Activated CD4-positive, alpha-beta T cell treated with anti-CD3 and anti-CD28 coated beads, Interleukin-2, amount 50 U/mL, for 48 hours (primary cell): ENCODE results near the gene MCCC2.
"Not testable (repeated sequence)": the region's sequence is repeated elsewhere in the genome, so short reads cannot be mapped to it uniquely, and the experiment has no call there.

Experiments
- DNase-seq, 2 experiments: peaks; one replicate each; pipeline ENCODE4 v3.0.0-alpha.2; 2020

The MCCC2 gene

DNA sequence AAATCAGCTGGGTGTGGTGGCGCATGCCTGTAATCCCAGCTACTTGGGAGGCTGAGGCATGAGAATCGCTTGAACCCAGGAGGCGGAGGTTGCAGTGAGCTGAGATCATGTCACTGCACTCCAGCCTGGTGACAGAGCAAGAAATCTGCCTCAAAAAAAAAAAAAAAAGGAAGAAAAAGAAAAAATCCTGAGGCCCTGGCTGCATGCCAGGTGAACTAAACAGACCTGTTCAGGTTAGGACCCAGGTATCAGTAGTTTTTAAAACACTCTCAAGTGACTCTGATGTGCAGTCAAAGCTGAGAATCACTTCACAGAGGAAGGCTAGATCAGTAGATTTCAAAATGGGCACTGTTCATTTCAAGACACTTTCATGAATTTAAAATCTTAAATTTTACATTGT is 77.5 kb downstream of the MCCC2 start:
- DNase-seq, result not testable (repeated sequence)

DNA sequence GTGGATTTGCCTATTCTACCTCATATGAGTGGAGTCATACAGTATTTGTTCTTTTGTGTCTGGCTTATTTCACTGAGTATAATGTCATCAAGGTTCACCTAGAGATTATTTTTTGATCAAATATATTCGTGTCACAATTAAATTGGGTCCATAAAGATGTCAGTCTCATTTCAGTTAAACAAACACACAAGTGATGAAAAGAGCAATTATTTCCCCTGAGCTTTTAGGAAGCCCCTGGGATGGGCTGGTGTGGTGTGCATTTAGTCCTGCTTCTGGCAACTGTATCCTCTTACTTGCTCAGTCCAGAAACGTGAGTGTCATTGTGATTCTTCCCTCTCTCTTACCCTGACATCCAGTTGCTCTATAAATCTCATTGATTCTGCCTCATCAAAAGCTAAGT is 79.2 kb downstream of the MCCC2 start:
- DNase-seq, result no peak

DNA sequence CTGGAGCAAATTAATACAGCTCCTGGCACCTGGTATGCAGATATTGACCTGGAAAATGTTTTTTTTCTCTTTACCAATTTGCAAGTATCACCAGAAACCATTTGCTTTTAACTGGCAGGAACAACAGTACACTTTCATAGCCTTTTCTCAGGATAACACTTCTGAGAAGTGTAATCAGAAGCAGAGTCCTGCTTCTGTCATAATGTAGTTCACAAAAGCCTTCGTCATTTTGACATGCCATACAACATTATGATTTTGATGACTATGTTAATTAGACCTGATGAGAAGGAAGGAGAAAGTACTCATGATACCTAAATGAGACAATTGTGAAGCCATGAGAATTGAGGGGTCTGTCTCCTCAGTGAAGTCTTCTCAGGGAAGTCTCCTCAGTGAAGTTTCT is 90.8 kb downstream of the MCCC2 start:
- DNase-seq, result no peak

DNA sequence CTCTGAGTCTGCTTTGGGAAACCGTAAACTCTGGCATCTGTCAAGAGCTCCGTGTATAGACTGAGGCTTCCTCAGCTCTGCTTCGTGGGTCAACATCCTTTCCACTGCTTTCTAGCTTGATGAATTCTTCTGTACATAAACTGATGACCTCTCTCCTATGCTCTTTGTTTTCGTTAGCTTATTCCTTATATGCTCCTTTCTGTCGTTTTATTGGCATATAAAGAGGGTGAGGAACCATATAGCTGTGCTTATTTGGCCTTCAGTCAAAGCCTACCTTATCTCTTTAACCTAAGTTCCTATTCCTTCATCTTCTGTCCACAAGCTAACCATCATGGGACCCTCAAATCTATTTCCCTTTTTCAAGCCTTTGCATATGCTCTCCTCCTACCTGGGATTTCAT is 92.6 kb downstream of the MCCC2 start:
- no peak for DNase-seq

DNA sequence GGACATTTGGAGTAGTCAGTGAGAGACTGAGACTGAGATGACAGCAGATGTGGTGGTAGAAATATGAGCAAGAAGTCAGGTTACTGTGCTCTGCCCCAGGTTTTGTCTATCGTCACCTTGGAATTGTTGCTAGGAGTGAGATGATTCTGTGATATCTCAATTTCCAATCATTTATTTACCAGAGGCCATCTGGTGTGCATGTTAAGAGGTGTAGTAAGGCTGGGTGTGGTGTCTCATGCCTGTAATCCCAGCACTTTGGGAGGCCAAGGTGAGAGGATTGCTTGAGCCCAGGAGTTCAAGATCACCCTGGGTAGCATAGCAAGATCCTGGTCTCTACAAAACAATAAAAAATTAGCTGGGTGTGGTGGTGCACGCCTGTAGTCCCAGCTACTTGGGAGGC is 93.4 kb downstream of the MCCC2 start:
- DNase-seq, result no peak

DNA sequence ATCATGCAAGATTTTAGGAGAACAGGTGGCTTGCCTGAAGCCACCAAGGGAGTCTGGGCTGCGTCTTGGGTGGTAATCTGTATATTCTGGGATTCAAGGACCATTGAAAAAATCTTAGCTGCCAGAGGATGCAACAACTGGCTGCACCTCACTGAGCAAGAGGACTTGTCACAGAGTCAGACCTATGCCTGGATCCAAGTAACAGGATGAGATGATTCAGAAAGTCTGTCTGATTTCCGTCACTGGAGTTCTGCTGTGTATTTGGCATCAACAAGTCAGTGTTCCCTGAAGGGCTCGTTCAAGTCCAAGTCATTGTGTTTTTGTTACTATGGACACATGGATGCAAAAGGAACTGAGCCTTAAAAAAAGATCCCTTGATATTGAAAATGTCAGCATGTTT is 94.2 kb downstream of the MCCC2 start:
- no peak for DNase-seq

DNA sequence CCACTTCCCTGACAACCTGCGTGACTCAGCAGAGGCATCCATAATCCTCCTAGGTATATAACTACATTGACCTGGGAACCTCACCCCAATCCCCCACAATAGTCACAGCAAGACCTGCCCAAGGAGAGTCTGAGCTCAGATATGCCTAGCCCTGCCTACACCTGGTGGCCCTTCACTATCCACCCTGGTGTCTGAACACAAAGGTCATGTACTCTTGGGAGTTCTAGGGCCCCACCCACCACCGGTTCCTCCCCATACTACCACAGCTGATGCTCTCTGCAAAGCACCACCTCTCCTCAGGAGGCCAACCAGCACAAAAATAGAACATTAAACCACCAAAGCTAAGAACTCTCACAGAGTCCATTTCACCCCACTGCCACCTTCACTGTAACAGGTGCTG is 97.2 kb downstream of the MCCC2 start:
- no peak for DNase-seq

DNA sequence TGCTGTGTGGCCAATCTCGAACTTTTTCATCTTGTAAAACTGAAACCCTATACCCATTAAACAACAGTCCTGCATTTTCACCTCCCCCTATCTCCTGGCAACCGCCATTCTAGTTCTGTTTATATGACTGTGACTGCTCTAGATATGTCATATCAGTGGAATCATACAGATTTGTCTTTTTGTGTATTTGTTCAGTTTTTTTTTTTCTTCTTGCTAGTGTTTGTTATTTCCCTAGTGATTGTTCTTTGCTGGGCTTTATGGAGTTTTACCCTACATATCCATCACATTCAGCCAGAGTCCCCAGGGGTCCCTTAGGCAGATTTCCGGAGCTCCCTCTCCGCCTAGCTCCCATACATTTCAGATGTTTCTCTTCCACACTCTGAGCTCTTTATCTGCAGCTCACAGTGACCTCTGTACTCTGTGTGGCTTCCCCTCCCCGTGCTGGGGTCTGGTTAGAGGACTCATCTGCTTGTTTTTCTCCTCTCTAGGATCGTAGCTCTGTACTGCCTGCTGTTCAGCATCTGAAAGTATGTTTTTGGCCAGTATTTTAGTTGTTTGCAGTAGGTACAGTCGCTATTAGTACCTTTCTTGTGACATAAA is 106.8 kb downstream of the MCCC2 start:
- no peak for DNase-seq

DNA sequence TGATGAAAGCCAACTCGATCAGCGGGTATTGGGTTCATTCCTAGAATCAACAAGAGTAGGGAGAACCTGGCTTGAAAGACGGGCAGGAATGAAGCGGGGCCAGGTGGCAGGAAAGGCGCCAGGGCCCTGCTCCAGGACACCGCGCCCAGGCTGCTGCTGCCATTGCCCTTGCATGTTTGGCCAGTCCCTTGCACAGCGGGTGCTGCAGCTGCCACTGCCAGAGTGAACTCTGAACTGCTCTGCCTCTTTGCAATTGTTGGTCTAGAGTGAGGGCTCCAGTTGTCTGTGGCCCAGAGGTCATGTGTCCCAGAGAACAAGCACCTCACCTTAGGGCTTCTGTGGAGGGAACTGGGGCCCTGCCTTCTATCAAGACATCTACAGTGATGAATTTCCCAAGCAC is 107.9 kb downstream of the MCCC2 start:
- no peak for DNase-seq

DNA sequence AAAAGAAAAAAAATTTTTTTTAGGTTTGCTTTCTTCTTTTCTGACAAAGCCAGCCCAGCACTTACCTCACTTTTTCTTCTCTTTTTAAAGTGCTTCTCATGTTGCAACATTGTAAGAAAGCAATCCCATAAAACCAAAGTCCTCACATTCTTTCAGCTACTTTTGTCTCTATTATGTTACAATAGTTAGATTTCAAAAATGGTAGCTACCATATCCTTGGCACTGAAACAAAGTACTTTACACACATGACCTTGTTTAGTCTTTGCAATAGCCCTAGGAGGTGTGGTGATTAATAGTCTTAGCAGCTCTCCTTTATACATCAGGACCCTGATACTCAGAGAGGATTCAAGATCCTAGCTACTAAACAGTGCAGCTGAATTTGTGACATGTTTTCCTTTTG is 108.5 kb downstream of the MCCC2 start:
- no peak for DNase-seq

DNA sequence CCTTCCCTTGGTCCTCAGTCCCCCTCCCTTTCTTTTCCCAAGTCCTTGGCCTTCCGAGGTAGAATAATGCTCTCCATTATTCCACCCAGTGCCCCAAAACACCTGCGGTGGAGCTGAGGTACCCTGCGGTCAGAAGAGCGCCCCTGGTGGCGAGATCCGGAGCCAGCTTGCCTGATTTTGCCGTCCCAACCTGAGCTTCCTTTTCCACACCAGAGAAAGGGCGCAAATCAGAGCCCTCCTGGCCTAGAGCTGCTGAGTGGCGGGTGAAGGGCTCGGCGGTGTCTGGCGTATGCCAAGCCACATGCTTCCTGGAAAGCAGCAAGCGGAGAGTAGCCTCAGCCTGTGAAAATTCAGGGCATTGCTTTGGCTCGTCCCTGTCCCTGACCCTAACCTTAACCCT is 110.8 kb downstream of the MCCC2 start:
- no peak for DNase-seq

DNA sequence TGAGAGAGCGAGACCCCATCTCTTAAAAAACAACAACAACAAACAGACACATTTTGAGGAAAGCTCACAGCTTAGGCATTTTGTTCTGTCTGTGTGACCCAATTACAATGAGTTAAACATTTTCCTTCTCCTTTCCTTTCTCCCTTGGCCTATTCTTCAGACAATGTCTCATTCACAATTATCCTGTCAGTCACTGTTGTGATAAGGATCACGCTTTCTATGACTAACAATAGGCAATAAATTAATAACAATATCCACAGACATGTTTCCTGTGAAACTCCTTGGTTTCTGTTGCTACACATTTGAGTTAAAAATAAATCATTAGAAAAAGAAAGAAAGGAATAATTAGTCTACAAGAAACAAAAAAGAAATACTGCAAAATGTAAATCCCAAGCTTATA is 112.1 kb downstream of the MCCC2 start:
- no peak for DNase-seq

DNA sequence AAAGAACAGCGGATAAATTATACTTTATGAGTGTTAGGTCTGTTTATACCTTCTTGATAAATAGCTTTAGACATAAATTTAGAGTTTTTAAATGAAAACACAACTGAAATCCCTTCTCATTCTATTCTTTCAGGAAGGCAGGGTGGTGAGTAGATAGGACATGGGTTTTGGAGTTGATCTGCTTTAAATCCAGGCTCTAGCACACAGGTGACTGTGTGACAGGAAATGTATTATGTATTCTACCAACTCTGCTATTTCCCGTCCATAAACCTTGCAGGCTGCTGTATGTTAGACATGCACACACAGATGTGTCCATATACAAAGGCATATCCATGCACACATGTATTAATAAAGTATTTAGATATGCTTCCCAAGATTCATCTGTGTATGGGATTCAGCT is 112.6 kb downstream of the MCCC2 start:
- no peak for DNase-seq

DNA sequence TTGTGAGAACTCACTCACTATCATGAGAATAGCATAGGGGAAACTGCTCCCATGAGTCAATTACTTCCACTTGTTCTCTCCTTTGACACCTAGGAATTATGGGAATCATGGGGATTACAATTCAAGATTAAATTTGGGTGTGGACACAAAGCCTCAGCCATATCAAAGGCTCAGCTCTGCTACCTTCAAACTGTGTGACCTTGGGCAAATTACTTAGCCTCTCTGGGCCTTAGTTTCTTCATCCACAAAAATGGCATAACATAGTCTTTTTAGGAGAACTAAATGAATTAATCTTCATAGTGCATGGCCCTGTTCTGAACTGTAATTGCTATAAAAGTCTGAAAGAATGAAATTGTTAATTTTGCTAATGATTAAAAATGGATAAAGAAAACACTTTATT is 113.7 kb downstream of the MCCC2 start:
- DNase-seq, result no peak

DNA sequence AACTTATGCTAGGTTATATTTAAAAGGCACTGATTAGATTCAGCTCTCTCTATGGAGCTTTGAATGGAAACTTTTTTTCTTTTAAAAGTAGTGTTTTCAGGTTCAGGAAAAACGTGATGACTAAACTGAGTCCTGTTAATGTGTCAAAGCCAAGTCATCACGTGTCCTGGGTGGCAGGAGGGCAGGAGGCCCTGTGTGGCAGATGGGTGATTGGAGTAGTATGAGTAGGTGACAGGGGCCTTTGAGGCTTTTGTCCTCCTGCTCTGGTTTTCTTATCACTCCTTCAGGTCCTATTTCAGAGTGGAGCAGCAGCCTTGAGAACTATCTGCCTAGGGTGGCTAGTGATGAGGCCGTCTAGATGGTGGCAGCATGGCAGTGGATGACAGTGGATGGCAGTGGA is 114.3 kb downstream of the MCCC2 start:
- DNase-seq, result no peak

DNA sequence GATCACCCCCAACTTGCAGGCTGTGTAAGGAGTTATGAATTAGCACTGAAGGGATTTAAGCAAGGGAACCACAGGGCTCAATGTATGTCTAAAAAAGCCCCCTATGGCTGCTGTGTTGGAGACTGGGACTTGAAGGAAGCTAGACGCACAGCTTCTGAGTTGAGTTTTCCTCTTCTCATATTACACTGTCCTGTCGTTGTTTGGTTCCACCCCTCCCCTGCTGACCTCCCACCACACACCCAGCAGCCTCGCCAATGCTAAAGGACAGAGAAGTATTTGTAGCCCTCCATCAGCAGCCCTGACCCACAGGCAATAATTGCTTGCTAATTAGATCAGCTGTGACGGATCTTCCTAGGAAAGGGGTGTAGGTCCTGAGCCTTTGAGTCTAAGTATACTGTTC is 116.8 kb downstream of the MCCC2 start:
- no peak for DNase-seq

DNA sequence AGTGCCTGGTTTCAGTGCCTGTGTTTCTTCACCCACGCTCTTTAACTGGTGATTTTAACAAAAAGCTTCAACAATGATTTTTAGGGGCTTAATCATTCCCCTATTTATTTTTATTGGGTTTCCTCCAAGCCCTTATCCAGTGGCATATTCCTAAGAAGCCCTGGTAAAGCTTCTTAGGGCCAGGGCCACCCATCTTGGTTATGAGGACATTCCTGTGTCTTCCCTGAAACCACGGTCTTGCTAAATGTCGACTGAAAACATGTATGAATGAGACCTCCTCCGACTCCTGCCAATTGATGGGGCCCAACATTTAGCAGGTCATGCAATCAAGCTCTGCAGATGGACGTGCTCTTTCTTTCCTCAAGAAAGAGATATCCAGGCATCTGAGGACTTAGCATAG is 118.3 kb downstream of the MCCC2 start:
- DNase-seq, result no peak

DNA sequence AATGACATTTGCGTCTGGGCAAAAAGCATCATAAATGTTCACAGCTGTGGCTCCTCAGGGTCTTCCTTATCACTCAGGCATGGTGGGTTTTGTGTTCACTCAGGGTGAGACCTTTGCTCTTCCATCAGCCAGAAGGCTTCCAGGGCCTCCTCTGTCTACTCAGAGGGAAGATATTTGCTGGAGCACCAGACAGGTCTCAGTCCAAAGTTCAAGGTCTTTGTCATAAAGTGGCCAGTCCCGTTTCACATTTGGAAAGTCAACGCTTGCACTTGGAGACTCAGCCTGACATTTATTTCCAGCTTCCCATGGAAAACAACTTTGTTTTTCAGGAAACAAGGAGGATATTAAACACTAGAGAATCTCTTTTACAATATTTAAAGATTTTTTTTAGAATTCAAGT is 119.8 kb downstream of the MCCC2 start:
- no peak for DNase-seq
